PC-3 (cell line): Measurements from ENCODE around the gene KNDC1.
A peak's percentile ranks its signal among the peaks of the same experiment; 100 is the strongest.

Source experiments
- CTCF ChIP-seq: fragments of 300-600 bp; sonication (generic); conservative IDR thresholded peaks from 2 replicates; pipeline ENCODE4 v1.5.1; 2017; ENCODE audit warnings: antibody characterized with exemption, low read depth, mild to moderate bottlenecking, low read length
- EZH2 ChIP-seq: fragments of 300-600 bp; sonication (generic); IDR thresholded peaks from one replicate; pipeline ENCODE4 v1.6.1; 2017; ENCODE audit warnings: antibody characterized with exemption, mild to moderate bottlenecking, low read length; ENCODE audit not compliant: unreplicated experiment
- EZH2phosphoT487 ChIP-seq: fragments of 300-600 bp; sonication (generic); IDR thresholded peaks from 2 replicates; pipeline ENCODE4 v1.6.1; 2018; ENCODE audit warnings: mild to moderate bottlenecking, antibody characterized with exemption, low read length, borderline replicate concordance

- TF ChIP-seq CTCF (no peak), EZH2 (peak; percentile 25), EZH2phosphoT487 (no peak)
Observed at GRCh38 chr10:133237588-133238465, 77.8 kb downstream of the KNDC1 start, which contains the start of gene VENTX.
